Kidney capillary endothelial cell (primary cell): ENCODE data around the gene GRM7.
"Not testable (repeated sequence)": the region's sequence is repeated elsewhere in the genome, so short reads cannot be mapped to it uniquely, and the experiment has no call there.

Source experiments
- DNase-seq: peaks from one replicate; pipeline ENCODE4 v3.0.0-alpha.2; 2018; ENCODE audit warnings: low spot score

GRM7 gene

DNA sequence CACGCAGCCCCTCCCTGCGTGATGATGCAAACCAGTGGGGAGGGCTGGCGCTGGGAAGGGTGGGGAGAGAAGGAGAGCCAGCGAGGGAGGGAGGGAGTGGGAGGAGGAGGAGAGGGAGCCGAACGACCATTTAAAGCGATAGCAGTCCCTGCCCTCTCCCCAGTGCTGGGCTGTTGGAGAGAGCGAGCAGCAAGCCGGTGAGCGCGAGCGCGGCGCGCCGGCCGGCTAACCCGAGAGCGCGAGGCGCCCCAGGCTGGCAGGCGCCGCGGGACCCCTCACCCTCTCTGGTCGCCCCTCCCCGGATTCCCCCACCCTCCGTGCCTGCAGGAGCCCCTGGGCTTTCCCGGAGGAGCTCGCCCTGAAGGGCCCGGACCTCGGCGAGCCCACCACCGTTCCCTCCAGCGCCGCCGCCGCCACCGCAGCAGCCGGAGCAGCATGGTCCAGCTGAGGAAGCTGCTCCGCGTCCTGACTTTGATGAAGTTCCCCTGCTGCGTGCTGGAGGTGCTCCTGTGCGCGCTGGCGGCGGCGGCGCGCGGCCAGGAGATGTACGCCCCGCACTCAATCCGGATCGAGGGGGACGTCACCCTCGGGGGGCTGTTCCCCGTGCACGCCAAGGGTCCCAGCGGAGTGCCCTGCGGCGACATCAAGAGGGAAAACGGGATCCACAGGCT, at the start of gene GRM7:
TSS of gene GRM7 (plus strand) at position 162 of the 671 bp plus-strand sequence.
- DNase-seq = no peak

DNA sequence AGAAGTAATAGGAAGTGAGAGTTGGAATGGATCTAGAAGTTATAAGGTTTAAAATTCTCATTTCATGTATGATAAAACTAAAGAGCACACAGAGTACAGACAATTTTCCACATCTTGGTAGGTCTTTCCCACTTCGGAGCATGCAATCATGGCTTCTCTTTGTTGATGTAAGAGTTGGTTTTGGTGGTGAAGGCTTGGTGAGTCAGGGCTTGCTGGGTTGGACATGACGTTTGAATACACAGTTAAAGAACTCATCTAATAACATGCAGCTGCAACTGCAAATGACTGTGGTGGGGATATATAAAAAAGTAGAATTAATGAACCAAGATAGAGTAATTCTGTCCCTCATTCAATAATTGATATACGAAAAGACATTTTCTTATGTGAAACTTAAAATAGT, 39.5 kb upstream of the GRM7 start:
- DNase-seq = no peak

DNA sequence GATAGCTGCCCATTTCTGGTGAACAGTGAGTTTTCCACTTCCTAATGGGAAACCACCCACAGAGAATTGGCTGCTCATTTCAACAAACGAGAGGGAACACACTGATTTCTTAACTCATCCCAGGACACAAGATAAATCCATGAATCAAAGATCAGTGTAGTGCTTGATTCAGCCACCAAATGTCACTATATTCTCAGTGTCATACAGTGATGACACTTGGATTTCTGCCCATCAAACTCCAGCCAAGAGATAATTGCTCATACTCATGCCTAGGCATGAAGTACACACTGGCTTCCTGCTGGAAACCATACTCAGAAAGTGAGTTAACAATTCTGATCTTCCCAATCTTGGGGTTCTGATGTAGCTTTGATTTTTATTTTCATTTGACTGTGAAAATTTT, 35.4 kb upstream of the GRM7 start:
- DNase-seq = no peak

DNA sequence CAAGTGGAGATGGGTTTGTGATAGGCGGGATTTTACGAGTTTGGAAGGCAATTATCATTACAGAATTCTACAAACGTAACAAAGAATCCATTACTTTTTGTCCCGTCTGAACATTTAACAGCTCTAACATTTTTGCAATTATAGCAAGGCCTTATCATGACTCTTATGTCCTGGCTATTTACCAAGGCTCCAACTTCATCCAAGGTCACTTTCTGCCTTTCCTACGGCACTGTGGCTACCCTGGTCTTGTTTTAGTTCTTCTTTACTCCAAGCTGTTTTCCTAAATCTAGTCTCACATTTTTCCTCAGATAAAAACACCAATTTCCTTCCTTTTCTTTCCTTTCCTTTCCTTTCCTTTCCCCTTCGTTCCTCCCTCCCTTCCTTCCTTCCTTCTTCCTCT, 33.5 kb upstream of the GRM7 start:
- DNase-seq = no peak

DNA sequence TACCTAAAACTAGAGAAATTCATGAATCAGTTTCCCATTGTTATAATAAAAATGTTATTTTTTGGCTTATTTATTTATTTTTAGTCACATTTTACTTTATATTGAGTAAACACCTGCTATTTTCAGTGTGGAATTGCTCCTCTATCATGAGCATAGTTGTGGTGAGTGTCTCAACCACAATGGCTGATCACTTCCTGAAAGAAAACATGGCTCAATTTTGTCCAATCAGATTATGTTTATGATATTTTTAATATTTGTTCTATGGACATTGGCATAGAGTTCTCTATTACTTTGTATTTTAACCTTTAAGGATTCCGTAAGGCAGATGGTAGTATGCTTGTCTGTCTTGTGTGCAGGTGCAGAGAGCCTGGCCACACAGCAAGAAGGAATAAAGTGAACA, 16.2 kb upstream of the GRM7 start:
- no peak for DNase-seq

DNA sequence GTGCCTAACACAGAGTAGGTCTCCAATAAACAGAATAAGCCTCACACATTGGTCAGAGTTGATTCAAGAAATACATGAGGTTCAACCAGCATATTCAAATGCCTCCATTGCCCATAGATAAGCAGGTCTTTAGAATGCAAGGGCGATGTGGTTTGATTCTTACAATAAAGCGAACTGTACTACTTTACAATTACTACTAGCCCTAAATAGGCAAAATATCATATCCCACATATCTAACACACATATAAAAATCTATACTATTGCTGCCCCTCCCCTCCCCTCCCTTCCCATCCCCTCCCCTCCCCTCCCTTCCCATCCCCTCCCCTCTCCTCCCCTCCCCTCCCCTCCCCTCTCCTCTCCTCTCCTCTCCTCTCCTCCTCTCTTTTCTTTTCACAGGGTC, 6.7 kb upstream of the GRM7 start:
- no peak for DNase-seq

DNA sequence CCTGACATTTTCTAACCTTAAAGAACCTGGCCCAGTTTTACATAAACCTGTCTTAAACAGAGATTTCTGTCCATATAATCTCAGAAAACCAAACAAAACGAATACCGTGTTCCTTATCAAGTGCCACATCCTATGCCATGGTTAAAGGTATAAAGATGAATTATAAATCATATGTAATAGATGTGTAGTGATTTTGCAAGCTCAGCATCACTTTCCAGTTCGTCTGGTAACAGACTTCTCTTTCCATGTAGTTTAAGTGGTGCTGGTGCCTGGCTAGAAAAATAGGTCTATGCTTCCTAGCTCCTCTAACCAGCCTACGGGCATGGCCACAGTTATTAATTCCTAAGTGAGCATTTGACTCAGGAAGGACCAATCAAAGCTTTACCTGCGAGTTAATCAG, 3.4 kb upstream of the GRM7 start:
- no peak for DNase-seq

DNA sequence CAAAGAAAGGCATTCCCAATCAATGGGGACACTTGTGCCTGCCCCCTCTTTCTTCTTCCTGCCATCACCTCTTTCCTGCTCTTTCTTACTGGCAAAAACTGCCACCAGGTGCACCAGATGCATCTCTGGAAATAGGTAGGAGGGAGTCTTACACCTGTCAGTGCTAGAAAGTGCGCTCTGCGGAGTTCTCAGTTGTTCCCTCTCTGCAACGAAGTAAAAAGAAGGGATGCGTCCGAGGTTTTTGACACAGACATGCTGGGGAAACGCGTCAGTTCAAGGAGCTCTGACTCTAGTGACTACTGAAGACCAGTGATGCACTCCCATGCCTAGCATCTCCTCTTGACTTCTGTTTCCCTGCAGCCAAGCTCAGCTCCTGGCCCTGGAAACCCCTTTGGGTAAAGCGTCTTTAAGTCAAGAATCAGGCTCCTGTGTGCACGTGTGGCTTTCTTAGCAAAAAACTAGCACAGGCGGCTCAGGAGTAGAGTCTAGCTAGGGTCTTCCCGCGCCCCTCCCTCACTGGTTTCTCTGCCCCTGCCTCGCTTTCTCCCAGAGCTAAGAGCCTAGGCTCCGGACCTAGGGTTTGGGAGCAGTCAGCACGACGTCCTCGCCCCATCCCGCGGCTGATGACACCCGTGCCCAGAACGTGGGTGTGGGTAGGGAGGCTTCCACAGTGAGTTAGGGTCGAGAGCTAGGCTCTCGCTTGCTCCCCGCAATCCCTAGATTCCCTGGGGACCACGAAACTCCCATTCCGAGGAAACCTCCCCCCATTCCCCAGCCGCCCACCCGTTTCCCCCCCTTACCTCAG, 564 bp upstream of the GRM7 start:
- DNase-seq = no peak

DNA sequence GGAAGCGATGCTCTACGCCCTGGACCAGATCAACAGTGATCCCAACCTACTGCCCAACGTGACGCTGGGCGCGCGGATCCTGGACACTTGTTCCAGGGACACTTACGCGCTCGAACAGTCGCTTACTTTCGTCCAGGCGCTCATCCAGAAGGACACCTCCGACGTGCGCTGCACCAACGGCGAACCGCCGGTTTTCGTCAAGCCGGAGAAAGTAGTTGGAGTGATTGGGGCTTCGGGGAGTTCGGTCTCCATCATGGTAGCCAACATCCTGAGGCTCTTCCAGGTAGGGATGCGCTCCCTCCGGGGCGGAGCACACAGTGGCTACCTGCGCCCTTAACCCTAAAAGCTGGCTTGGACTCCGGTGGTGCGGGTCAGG, 698 bp downstream of the GRM7 start:
- DNase-seq = no peak

DNA sequence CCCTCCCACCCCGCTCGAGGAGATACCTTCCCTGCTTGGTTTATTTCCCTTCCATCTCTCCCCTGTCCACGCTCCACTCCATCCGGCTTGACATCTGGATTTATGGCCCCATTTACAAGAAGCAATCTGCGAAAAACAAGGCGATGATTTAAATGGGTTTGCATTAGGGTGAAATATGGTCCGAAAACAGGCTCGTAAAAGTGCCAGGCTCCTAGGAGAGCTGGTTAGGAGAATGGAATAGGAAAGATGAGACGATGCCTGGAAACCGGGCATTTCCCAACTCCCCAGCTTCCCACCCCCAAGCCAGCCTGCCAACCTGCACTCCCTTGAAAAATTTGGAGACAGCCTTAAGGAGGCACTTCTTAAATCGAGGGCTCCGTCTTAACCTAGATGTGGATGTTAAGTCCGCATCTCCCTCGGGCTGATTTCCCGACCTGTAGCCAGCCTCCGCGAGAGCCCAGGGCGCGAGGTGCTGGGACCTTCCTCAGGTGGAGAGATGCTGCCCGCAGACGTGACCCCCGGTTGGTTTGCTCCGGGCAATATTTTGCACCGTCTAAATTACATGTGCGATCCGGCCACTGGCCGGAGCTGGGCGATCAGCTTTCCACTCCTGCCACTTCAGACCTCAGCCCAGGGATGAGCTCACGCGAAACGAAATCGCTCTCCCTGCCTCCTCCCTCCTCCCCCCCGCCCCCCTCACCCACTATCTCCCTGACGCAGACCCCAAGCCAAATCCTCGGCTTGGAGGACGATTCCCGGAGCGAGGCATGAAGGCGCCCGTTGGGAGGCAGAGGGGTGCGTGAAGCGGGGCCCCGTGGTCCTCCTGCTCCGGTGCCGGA, 1.3 kb downstream of the GRM7 start:
- no peak for DNase-seq

DNA sequence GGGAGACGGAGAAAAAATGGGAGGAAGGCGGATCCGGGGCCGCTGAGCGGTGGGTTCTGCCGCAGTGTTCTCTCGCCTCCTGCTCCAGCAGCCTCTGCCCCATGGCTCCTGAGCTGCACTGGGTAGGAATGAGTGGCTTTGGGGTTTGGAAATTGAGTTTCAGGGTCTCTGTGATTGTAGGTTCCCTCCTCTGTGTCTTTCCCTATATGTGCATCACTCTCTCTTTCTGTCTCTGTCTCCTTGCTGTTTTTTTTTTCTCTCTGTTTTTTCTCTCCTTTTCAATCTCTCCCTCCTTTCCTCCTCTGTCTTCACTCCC, 1.9 kb downstream of the GRM7 start:
- DNase-seq = no peak

DNA sequence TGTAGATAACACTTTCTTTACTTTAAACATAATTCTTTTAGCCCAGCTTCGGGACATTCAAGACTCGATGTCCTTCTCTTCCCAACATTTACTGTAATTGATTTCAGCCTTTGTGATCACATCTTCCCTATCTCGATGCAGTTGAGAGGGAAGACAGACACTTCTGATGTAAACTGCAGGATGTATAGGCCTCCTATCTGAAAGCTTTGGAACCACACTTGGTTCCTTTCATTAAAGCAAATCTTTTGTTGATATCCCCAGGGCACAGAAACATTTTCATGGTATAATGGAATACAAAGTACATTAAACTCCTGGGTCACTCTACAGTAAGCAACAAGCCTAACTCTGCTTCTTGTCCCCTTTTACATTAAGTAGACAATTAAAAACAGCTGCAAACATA, 6.4 kb downstream of the GRM7 start:
- no peak for DNase-seq

DNA sequence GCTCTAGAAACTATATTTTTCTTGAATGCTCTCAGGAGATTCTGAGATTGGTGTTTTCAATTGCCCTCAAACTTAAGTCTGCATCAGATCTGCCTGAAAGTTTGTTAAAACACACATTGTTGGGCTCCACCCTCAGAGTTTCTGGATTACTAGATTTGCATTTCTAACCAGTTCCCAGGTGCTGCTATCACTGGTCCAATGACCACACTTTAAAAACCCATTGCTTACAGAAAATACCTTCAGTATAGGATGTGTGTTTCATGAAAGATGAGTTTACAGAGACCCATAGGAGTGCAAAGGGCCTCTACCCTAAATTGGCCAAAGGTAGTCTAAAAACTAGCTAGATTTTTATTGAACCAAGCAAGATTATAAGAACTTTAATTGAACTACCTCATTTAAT, 17.8 kb downstream of the GRM7 start:
- DNase-seq = no peak

DNA sequence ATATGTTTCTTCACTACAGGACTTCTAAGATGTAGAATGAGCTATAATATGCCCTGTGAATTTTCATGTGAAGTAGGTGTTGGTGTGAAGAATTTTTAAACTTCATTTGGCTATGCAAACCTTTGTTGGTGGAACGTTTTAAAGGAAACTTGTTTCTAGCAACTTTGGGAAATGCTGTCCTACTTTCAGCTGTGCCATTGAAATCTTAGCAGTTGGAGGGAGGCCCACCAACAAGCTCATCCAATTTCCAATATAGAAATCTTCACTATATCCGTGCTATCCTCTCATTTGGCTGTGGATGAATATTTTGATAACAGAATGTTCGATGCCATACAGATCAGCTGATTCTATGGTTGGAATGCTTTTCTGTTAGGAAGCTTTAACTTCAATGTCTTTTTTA, 51.3 kb downstream of the GRM7 start:
- no peak for DNase-seq

DNA sequence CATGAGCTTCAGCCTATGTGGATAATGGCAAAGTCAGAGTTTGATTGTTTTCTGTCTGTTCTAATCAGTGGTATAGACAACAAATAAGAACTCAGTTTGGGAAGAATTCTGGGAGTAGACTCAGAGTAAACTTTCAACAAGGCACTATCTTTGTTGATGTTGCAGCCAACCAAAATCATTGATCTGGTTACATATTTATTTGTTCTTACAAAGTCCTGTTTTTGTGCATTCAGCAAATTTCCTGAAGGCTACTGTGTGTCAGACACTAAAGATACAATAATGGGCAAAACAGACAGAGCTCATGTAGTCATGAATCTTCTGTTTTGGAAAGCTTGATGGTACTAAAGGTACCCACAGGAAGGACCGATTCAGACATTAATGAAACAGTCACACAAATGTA, 55.0 kb downstream of the GRM7 start:
- DNase-seq = no peak

DNA sequence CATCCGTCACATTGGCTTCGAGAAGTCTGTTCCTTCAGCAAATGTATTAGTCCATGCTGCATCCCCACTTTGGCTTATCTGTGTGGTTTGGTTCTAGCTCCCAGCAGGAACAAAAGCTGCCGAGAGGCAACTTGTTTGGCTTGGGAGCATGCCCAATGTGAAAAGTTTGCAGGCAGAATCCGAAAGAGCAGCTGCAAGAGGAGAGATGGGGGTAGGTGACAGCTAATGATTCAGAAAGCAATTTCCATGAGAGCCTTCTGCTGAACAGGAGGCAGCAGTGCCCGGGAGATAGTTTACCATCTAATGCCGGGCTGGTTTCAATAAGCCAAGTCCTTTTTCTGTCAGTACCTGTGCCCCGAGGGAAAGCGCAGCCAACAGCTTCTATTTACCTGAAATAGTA, 60.2 kb downstream of the GRM7 start:
- DNase-seq = no peak

DNA sequence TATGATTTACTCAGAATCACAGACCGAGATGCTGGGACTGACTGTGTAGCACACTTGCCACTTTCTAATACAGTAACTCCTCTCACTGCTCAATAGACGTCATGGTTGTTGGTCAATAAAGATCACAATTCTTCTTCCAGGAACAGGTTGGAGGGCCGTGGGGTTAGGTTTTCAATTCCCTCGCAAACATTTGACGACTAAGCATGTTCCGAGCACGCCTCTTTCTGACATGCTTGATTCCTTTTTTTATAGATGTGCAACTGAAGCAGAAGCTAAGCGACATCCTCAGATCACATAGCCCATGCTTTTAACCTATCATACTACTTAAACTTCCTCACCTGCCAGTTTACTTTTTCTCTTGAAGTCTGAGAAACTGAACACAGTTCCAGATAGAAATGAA, 61.0 kb downstream of the GRM7 start:
- DNase-seq = no peak

DNA sequence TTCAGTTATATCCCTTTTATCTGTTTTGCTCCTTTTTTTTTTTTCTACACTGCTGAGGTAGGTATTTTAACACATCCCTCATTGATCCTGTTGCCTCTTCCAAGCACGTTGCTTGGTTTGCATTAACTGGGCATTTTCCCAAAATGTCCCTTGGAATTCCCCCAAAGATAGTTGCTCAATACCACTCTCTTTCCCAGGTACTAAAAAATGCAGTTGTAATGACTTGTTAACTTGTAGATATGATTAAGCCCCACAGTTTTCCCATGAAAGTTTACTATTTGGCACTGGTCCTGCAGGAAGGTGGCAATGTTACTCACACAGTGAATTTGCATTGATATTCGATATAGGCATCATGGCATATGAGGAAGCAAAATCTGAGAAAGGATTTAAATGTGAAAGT, 67.1 kb downstream of the GRM7 start:
- DNase-seq = no peak

DNA sequence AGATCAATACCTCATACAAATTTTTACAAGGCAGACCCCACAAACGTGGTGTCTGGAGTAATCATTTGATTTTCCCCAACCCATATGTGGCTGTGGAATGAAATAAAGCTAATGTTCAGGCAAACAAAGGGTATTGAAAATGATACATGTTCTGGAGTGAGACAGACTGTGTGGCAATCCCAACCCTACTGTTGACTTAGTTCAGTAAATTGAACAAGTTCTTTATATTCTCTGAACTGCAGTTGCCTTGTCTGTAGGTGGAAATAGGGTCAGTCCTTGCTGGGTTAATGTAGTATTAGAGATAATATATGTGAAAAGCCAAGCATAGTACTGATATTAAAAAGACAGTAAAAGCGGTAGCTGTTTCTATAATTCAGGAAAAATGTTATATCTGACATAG, 69.0 kb downstream of the GRM7 start:
- DNase-seq = no peak

DNA sequence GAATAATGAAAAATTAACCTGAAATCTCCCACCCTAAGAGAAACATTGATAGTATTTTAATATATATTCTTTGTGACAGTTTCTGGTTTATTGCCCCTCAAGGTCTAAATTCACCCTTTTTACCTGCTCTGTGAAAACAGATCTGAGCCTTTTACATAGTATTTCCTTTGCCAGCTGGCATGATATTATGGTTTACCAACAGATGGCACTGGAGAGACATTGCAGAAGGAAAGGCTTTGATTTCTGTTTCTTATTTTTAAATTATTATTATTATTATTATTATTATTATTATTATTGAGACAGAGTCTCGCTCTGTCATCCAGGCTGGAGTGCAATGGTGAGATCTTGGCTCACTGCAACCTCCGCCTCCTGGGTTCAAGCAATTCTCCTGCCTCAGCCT, 74.5 kb downstream of the GRM7 start:
- DNase-seq = not testable (repeated sequence)

DNA sequence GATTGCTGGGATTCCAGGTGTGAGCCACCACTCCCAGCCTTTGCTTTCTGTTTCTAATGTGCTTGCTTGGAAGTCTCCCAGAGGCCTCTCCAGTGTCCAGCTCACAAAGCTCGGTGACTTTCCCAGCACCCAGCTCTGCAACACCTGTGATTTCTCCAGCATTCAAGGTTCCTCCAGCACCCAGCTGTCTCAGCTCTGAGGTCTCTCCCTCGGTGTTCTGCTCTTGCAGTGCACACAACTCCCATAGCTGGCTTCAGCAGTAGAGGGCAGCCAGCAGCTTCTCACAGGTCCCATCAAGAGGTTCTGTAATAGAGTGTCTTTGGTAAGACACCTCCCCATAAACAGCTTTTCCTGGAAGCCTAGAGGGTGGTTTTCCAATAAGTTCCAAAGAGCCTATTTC, 75.1 kb downstream of the GRM7 start:
- DNase-seq = no peak

DNA sequence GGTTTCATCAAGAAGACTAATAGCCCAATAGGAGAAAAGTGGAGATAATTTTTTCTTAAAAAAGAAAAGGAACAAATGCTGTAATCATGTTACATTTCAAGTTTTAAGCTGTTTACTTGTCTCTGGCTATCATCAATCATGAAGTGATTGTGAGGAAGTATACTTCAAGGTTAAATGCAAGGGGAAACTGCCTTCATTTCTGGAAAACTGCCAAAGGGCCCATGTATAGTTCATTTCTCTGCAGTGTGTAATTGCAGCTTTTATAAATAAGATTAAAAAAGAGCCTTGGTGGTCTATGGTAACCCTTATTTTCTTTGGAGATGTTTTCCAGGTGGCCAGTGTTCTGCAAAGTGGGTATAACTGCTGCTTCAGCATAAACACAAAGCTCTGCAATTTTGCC, 101.9 kb downstream of the GRM7 start:
- no peak for DNase-seq

DNA sequence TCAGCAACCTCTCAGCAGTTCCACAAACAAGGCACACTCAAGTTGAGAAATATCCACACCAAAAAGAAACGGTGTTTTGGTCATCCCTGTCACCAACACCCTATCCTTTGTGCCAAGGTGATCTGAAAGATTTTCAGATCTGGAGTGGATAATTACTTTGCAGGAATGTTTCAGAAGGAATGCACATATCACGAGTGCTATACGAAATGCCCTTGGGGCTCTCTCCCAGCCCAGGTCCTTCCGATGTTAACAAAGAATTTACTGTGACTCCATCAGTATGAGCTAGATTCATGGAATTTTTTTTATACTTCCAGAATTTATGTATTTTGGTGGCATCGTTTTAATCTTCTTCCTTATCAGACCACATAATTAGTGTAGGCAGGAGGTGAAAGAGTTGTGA, 105.0 kb downstream of the GRM7 start:
- DNase-seq = no peak
